SU-DHL-6 (cell line): ENCODE results near the gene ZP1.

Source experiments
- CTCF ChIP-seq: fragments of 200-600 bp; sonication (generic); IDR thresholded peaks from one replicate; pipeline ENCODE4 v1.5.1; 2017; ENCODE audit warnings: antibody characterized with exemption, mild to moderate bottlenecking, low read length, moderate library complexity; ENCODE audit not compliant: insufficient read depth, poor library complexity, severe bottlenecking
- EZH2phosphoT487 ChIP-seq: fragments of 200-600 bp; sonication (generic), shearing (Covaris generic); conservative IDR thresholded peaks from 2 replicates; pipeline ENCODE4 v1.6.1; 2018; ENCODE audit warnings: mild to moderate bottlenecking, antibody characterized with exemption, low read length, moderate library complexity, mixed read lengths

- TF ChIP-seq CTCF (no peak), EZH2phosphoT487 (no peak)
Measured at GRCh38 chr11:60871378-60872061, 4.2 kb downstream of the ZP1 start.
